IMR-90 (cell line): Measurements from ENCODE around the gene A3GALT2. TPM values are rescaled to one million over a fixed set of nuclear protein-coding genes. Genes with fewer than 3 reads are reported as not detected.

Experiments used
- ATAC-seq: fragments of 200-7000 bp; cut with Tn5 transposase; 2 replicates; pipeline ENCODE4 v1.9.1; 2020; ENCODE audit warnings: low read depth, mild to moderate bottlenecking, moderate library complexity
- BruUV-seq: library from RNA; stranded (reverse); fragments of 400-500 nt; replicated peaks from 2 replicates; lab custom pipeline; 2021; lab: Mats Ljungman, UMichigan
- CTCF ChIA-PET: fragments of 300-600 bp; formaldehyde crosslinking; extraction: SDS; loops from one replicate; lab custom pipeline; 2021; ENCODE audit warnings: antibody characterized with exemption; lab: Yijun Ruan, JAX
- POLR2A ChIA-PET: fragments of 300-600 bp; sonication (Branson Sonifier 250); formaldehyde crosslinking; loops from one replicate; lab custom pipeline; 2022; ENCODE audit warnings: antibody characterized with exemption; ENCODE audit not compliant: unreplicated experiment; lab: Charles Lee
- DNase-seq: peaks from one replicate; pipeline ENCODE4 v3.0.0; 2013
- H2AFZ ChIP-seq: replicated peaks from 2 replicates; pipeline ENCODE3; 2013; ENCODE audit warnings: low read length, mild to moderate bottlenecking; ENCODE audit not compliant: poor library complexity
- H2AK5ac ChIP-seq: 2 replicates; pipeline ENCODE4 v1.6.1; 2013; ENCODE audit warnings: low read depth, low read length, inconsistent platforms
- H2AK9ac ChIP-seq: replicated peaks from 2 replicates; pipeline ENCODE3; 2013; ENCODE audit warnings: mild to moderate bottlenecking, low read depth, low read length, moderate library complexity; ENCODE audit not compliant: poor library complexity
- H2BK120ac ChIP-seq: 2 replicates; pipeline ENCODE4 v1.6.1; 2013; ENCODE audit warnings: low read depth, low read length, inconsistent platforms
- H2BK15ac ChIP-seq: 3 replicates; pipeline ENCODE4 v1.6.1; 2013; ENCODE audit warnings: low read depth, low read length, inconsistent platforms
- H2BK20ac ChIP-seq: 2 replicates; pipeline ENCODE4 v1.6.1; 2013; ENCODE audit warnings: low read depth, mild to moderate bottlenecking, inconsistent platforms, low read length, moderate library complexity
- H2BK5ac ChIP-seq: 2 replicates; pipeline ENCODE4 v1.6.1; 2013; ENCODE audit warnings: mild to moderate bottlenecking, low read depth, low read length, inconsistent platforms; ENCODE audit not compliant: poor library complexity, severe bottlenecking
- H3K14ac ChIP-seq: replicated peaks from 2 replicates; pipeline ENCODE4 v1.6.1; 2013; ENCODE audit warnings: low read depth, low read length, inconsistent platforms
- H3K18ac ChIP-seq: 2 replicates; pipeline ENCODE4 v1.6.1; 2013; ENCODE audit warnings: low read depth, low read length, control low read depth
- H3K23ac ChIP-seq: 2 replicates; pipeline ENCODE4 v1.6.1; 2013; ENCODE audit warnings: low read depth, low read length, inconsistent platforms
- H3K27ac ChIP-seq: 2 replicates; pipeline ENCODE4 v1.5.1; 2013; ENCODE audit warnings: mild to moderate bottlenecking, control low read depth, low read length; ENCODE audit not compliant: insufficient read depth
- H3K27me3 ChIP-seq: 2 replicates; pipeline ENCODE4 v1.6.1; 2013; ENCODE audit warnings: low read length; ENCODE audit not compliant: control insufficient read depth, insufficient read depth
- H3K36me3 ChIP-seq: 2 replicates; pipeline ENCODE4 v1.6.1; 2013; ENCODE audit warnings: low read length, mixed read lengths; ENCODE audit not compliant: control insufficient read depth, insufficient read depth
- H3K4ac ChIP-seq: 2 replicates; pipeline ENCODE4 v1.6.1; 2013; ENCODE audit warnings: low read depth, low read length, inconsistent platforms
- H3K4me1 ChIP-seq: 2 replicates; pipeline ENCODE4 v1.6.1; 2013; ENCODE audit warnings: low read length, mixed read lengths; ENCODE audit not compliant: control insufficient read depth, insufficient read depth
- H3K4me2 ChIP-seq: 2 replicates; pipeline ENCODE4 v1.6.1; 2013; ENCODE audit warnings: low read depth, mild to moderate bottlenecking, control low read depth, low read length, moderate library complexity
- H3K4me3 ChIP-seq: 2 replicates; pipeline ENCODE4 v1.5.1; 2013; ENCODE audit warnings: low read depth, mild to moderate bottlenecking, control low read depth, low read length, moderate library complexity; ENCODE audit not compliant: insufficient read depth
- H3K56ac ChIP-seq: 2 replicates; pipeline ENCODE4 v1.6.1; 2013; ENCODE audit warnings: low read length, inconsistent platforms; ENCODE audit not compliant: insufficient read depth; ENCODE audit errors: extremely low read depth
- H3K79me1 ChIP-seq, 2 experiments: 2 replicates each; pipeline ENCODE4 v1.6.1; 2013; ENCODE audit warnings: low read length in 2 of 2, inconsistent platforms in 1 of 2, low read depth in 1 of 2
- H3K9ac ChIP-seq: 2 replicates; pipeline ENCODE4 v1.6.1; 2013; ENCODE audit warnings: low read depth, low read length, control low read depth
- H3K9me1 ChIP-seq: 2 replicates; pipeline ENCODE4 v1.6.1; 2013; ENCODE audit warnings: low read length, inconsistent platforms; ENCODE audit not compliant: insufficient read depth
- H3K9me3 ChIP-seq: 2 replicates; pipeline ENCODE4 v1.6.1; 2013; ENCODE audit warnings: low read length; ENCODE audit not compliant: control insufficient read depth, insufficient read depth
- H4K20me1 ChIP-seq: 2 replicates; pipeline ENCODE4 v1.6.1; 2013; ENCODE audit warnings: low read length, inconsistent platforms; ENCODE audit not compliant: insufficient read depth
- H4K5ac ChIP-seq: 2 replicates; pipeline ENCODE4 v1.6.1; 2013; ENCODE audit warnings: mild to moderate bottlenecking, low read depth, low read length, control low read depth
- H4K8ac ChIP-seq, 2 experiments: 2 replicates each; pipeline ENCODE4 v1.6.1; 2013; ENCODE audit warnings: low read depth in 2 of 2, low read length in 2 of 2, control low read depth in 1 of 2, inconsistent platforms in 1 of 2
- H4K91ac ChIP-seq: 2 replicates; pipeline ENCODE4 v1.6.1; 2013; ENCODE audit warnings: low read depth, low read length, inconsistent platforms; ENCODE audit not compliant: insufficient read depth
- CEBPB ChIP-seq: IDR thresholded peaks from 2 replicates; pipeline ENCODE4 v1.6.1; 2012; ENCODE audit warnings: low read depth, low read length, improper control_type of control experiment
- CHD1 ChIP-seq: IDR thresholded peaks from 2 replicates; pipeline ENCODE4 v1.6.1; 2012; ENCODE audit warnings: low read depth, low read length, improper control_type of control experiment
- ELK1 ChIP-seq: fragments of 150-350 bp; IDR thresholded peaks from 2 replicates; pipeline ENCODE4 v1.6.1; 2016; ENCODE audit warnings: low read depth, mild to moderate bottlenecking, low read length, moderate library complexity, borderline replicate concordance
- FOS ChIP-seq: fragments of 150-350 bp; IDR thresholded peaks from 2 replicates; pipeline ENCODE4 v1.6.1; 2016; ENCODE audit warnings: low read depth, low read length
- MAFK ChIP-seq: IDR thresholded peaks from 2 replicates; pipeline ENCODE4 v1.6.1; 2012; ENCODE audit warnings: low read depth, low read length, improper control_type of control experiment
- NFE2L2 ChIP-seq: fragments of 150-350 bp; IDR thresholded peaks from 2 replicates; pipeline ENCODE4 v1.6.1; 2016; ENCODE audit warnings: low read depth, mild to moderate bottlenecking, low read length
- POLR2A ChIP-seq: IDR thresholded peaks from 2 replicates; pipeline ENCODE4 v1.6.1; 2012; ENCODE audit warnings: mild to moderate bottlenecking, low read depth, low read length
- RCOR1 ChIP-seq: IDR thresholded peaks from 2 replicates; pipeline ENCODE4 v1.6.1; 2012; ENCODE audit warnings: mild to moderate bottlenecking, low read length, improper control_type of control experiment; ENCODE audit not compliant: insufficient replicate concordance
- RFX5 ChIP-seq: IDR thresholded peaks from 2 replicates; pipeline ENCODE4 v1.8.0; 2012; ENCODE audit warnings: low read depth, mild to moderate bottlenecking, low read length, moderate library complexity
- WGBS, 2 experiments: methylation state at CpG; one replicate each; pipeline versions ENCODE4 v1.1.5 to v1.1.7; 2013; ENCODE audit warnings: missing lambda C conversion rate in 2 of 2; ENCODE audit not compliant: insufficient read length in 1 of 2; ENCODE audit errors: extremely low coverage in 2 of 2; 5-methylcytosine and 5-hydroxymethylcytosine counted together
- dilution Hi-C: fragments of 300-500 bp; cut with HindIII; formaldehyde crosslinking; loops from one replicate; pipeline ENCODE4 v1.14.3; 2018; ENCODE audit warnings: low sequenced_read_pairs; ENCODE audit not compliant: unreplicated experiment
- in situ Hi-C: fragments of 300-500 bp; cut with MboI; formaldehyde crosslinking; loops from 3 replicates; pipeline ENCODE4 v1.14.3; 2019; ENCODE audit warnings: low sequenced_read_pairs, inconsistent platforms, mixed read lengths
- intact Hi-C: fragments of 100-400 bp; cut with micrococcal nuclease; formaldehyde crosslinking; loops from 2 replicates; pipeline ENCODE4 v1.10.0; 2022
- polyA plus RNA-seq, 3 experiments: library from polyadenylated mRNA; depleted of rRNA; stranded (reverse); fragments of >200 nt; gene quantifications; 2 replicates each; pipeline ENCODE4 v1.2.3, GENCODE V29; 2012; ENCODE audit warnings: low replicate concordance in 1 of 3
- total RNA-seq: library from RNA; depleted of rRNA; stranded (reverse); fragments of >200 nt; gene quantifications from 2 replicates; pipeline ENCODE4 v1.2.3, GENCODE V29; 2012
- TF ChIP-seq, protein P1 (sequence below): fragments of 150-350 bp; IDR thresholded peaks from 2 replicates; pipeline ENCODE4 v1.6.1; 2017; ENCODE audit warnings: mild to moderate bottlenecking, antibody characterized with exemption, low read length, low read depth
- TF ChIP-seq, protein P2 (sequence below): conservative IDR thresholded peaks from 2 replicates; pipeline ENCODE4 v1.5.1; 2012; ENCODE audit warnings: mild to moderate bottlenecking, low read depth, low read length, improper control_type of control experiment

Gene A3GALT2
- total and polyA plus RNA-seq, 2 of the 4 experiments (the other 2 are of a cell fraction) = not detected

- no peak overlapping the region for H3K23ac ChIP-seq
- H3K4me2 ChIP-seq = no peak overlapping the region
- in situ Hi-C loops = no loop called here
- H2AK9ac ChIP-seq = peak overlapping the region; percentile 31
- ATAC-seq (peak; percentile 40; the same call in 1 of the 2 replicates), DNase-seq (no peak)
- H2BK5ac ChIP-seq = no peak overlapping the region
- 0 out of 2 replicates have a peak overlapping the region, but pooled peaks have one; percentile 27 for H3K4ac ChIP-seq
- no peak overlapping the region; the same call in 2 of the 3 replicates for H2BK15ac ChIP-seq
- H4K8ac ChIP-seq = no peak overlapping the region
- CTCF ChIA-PET = interaction anchor here (1.7 kb wide), 1 partner anchor 19 kb away, joined by 7 read pairs; no protein-coding TSS in a partner anchor
- no peak overlapping the region for H2BK20ac ChIP-seq
- no peak overlapping the region for H3K27ac ChIP-seq
- dilution Hi-C loops = no loop called here
- peaks cover 16% of the 10 kb centered on the region; the same call in 1 of the 2 replicates for H3K9me1 ChIP-seq
- peaks cover 7% of the 10 kb centered on the region for H3K36me3 ChIP-seq
- TF ChIP-seq MAFK (no peak), ELK1 (no peak), RFX5 (no peak), FOS (no peak), RCOR1 (no peak), POLR2A (no peak), CEBPB (no peak), CHD1 (no peak), NFE2L2 (no peak)
- TF ChIP-seq, protein P1, sequence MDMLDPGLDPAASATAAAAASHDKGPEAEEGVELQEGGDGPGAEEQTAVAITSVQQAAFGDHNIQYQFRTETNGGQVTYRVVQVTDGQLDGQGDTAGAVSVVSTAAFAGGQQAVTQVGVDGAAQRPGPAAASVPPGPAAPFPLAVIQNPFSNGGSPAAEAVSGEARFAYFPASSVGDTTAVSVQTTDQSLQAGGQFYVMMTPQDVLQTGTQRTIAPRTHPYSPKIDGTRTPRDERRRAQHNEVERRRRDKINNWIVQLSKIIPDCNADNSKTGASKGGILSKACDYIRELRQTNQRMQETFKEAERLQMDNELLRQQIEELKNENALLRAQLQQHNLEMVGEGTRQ = no peak
- TF ChIP-seq, protein P2, sequence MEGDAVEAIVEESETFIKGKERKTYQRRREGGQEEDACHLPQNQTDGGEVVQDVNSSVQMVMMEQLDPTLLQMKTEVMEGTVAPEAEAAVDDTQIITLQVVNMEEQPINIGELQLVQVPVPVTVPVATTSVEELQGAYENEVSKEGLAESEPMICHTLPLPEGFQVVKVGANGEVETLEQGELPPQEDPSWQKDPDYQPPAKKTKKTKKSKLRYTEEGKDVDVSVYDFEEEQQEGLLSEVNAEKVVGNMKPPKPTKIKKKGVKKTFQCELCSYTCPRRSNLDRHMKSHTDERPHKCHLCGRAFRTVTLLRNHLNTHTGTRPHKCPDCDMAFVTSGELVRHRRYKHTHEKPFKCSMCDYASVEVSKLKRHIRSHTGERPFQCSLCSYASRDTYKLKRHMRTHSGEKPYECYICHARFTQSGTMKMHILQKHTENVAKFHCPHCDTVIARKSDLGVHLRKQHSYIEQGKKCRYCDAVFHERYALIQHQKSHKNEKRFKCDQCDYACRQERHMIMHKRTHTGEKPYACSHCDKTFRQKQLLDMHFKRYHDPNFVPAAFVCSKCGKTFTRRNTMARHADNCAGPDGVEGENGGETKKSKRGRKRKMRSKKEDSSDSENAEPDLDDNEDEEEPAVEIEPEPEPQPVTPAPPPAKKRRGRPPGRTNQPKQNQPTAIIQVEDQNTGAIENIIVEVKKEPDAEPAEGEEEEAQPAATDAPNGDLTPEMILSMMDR = no peak
- no peak overlapping the region for H3K14ac ChIP-seq
- H4K5ac ChIP-seq = no peak overlapping the region
- no CpG with 5 or more reads among the region's 1 CpG for WGBS, 2 experiments
- H3K79me1 ChIP-seq = no peaks in the 10 kb centered on the region; a peak in 1 of 4 replicates
- H2BK120ac ChIP-seq = peak overlapping the region; percentile 9; the same call in 1 of the 2 replicates
- no peaks in the 10 kb centered on the region for H3K9me3 ChIP-seq
- H3K18ac ChIP-seq = no peak overlapping the region
- intact Hi-C loops = no loop called here
- H4K20me1 ChIP-seq = peaks cover 12% of the 10 kb centered on the region; the same call in 1 of the 2 replicates
- H3K56ac ChIP-seq = no peak overlapping the region
- peak overlapping the region; percentile 20; the same call in 1 of the 2 replicates for H2AK5ac ChIP-seq
- no peak overlapping the region for H3K9ac ChIP-seq
- POLR2A ChIA-PET = no interaction called here
- H3K4me1 ChIP-seq = peaks cover 9% of the 10 kb centered on the region
- H4K91ac ChIP-seq = no peak overlapping the region
- no peak overlapping the region for H3K4me3 ChIP-seq
- BruUV-seq = no TSS peak
- H2AFZ ChIP-seq = no peak overlapping the region
- H3K27me3 ChIP-seq = no peaks in the 10 kb centered on the region
Measured at GRCh38 chr1:33317354-33317753, 3.5 kb downstream of the A3GALT2 start.
